ENCODE data around the gene PRIMPOL. TPM values are rescaled to one million over a fixed set of nuclear protein-coding genes. Genes with fewer than 3 reads are reported as not detected.

PRIMPOL gene
- total and polyA plus RNA-seq, 8 donors, result 11.5 to 88.8 (median 22.3) TPM

GRCh38 chr4:184722798-184723197 lies 73.3 kb downstream of the PRIMPOL start:
- Histone ChIP-seq H3K9me3 (peaks cover 0 to 3% (median 0%) of the 10 kb centered on the region in 4 donors), H3K27ac (no peak overlapping the region), H3K4me1 (no peaks in the 10 kb centered on the region), H3K36me3 (peaks cover 0 to 2% (median 0%) of the 10 kb centered on the region in 4 donors), H3K4me3 (no peak overlapping the region), H3K27me3 (no peaks in the 10 kb centered on the region)
- 36 to 95% (median 73%) methylated on average over 1 of the region's 1 CpG for WGBS, 5 donors
- TF ChIP-seq EP300 (IDR thresholded peaks at IDR 0.05), result no peak
- no peak for TF ChIP-seq CTCF (IDR thresholded peaks at IDR 0.05)
- TF ChIP-seq POLR2A (IDR thresholded peaks at IDR 0.05), result no peak
- no peak for TF ChIP-seq POLR2AphosphoS5 (IDR thresholded peaks at IDR 0.05)
- intact Hi-C loops (cut with DNase I; ENCODE audit: low total_unique reads), result no loop called here
- DNase-seq, result no peak

GRCh38 chr4:184727430-184727829 lies 77.9 kb downstream of the PRIMPOL start:
- Histone ChIP-seq H3K9me3 (no peaks in the 10 kb centered on the region), H3K36me3 (peaks cover 0 to 5% (median 0%) of the 10 kb centered on the region in 4 donors), H3K4me1 (peaks cover 0 to 4% (median under 1%) of the 10 kb centered on the region in 4 donors), H3K27ac (no peak overlapping the region), H3K27me3 (no peaks in the 10 kb centered on the region), H3K4me3 (no peak overlapping the region)
- TF ChIP-seq POLR2A (IDR thresholded peaks at IDR 0.05), result no peak
- no peak for TF ChIP-seq CTCF (IDR thresholded peaks at IDR 0.05)
- TF ChIP-seq EP300 (IDR thresholded peaks at IDR 0.05), result no peak
- TF ChIP-seq POLR2AphosphoS5 (IDR thresholded peaks at IDR 0.05), result no peak
- no peak for DNase-seq
- intact Hi-C loops (cut with DNase I; ENCODE audit: low total_unique reads), result no loop called here
- WGBS, 5 donors, result 91 to 95% (median 92%) methylated on average over 3 of the region's 3 CpGs

- H3K27me3 ChIP-seq, result no peaks in the 10 kb centered on the region
- no peak overlapping the region for H3K4me3 ChIP-seq
- no peak for DNase-seq
- WGBS, 5 donors, result 40 to 70% (median 59%) methylated on average over 2 of the region's 2 CpGs
- H3K36me3 ChIP-seq, result peaks cover 0 to 5% (median 0%) of the 10 kb centered on the region in 4 donors
- H3K27ac ChIP-seq, result no peak overlapping the region
- H3K9me3 ChIP-seq, result no peaks in the 10 kb centered on the region
- intact Hi-C loops (cut with DNase I; ENCODE audit: low total_unique reads), result no loop called here
- peaks cover 0 to 16% (median 12%) of the 10 kb centered on the region in 4 donors for H3K4me1 ChIP-seq
- TF ChIP-seq POLR2A (IDR thresholded peaks at IDR 0.05), result no peak
- no peak for TF ChIP-seq CTCF (IDR thresholded peaks at IDR 0.05)
- no peak for TF ChIP-seq EP300 (IDR thresholded peaks at IDR 0.05)
Observed at GRCh38 chr4:184728858-184729257, 79.3 kb downstream of the PRIMPOL start.

- no peaks in the 10 kb centered on the region for H3K9me3 ChIP-seq
- intact Hi-C loops (cut with DNase I; ENCODE audit: low total_unique reads), result no loop called here
- H3K27me3 ChIP-seq, result no peaks in the 10 kb centered on the region
- H3K4me1 ChIP-seq, result peaks cover 0 to 22% (median 16%) of the 10 kb centered on the region in 4 donors
- H3K4me3 ChIP-seq, result no peak overlapping the region
- peaks cover 0 to 5% (median 0%) of the 10 kb centered on the region in 4 donors for H3K36me3 ChIP-seq
- no peak for TF ChIP-seq POLR2AphosphoS5 (IDR thresholded peaks at IDR 0.05)
- no peak for DNase-seq
- no peak overlapping the region for H3K27ac ChIP-seq
- WGBS, 5 donors, result 48 to 70% (median 65%) methylated on average over 5 of the region's 5 CpGs
Observed at GRCh38 chr4:184729946-184730345, 80.4 kb downstream of the PRIMPOL start.

GRCh38 chr4:184731056-184731455 lies 81.5 kb downstream of the PRIMPOL start:
- no peaks in the 10 kb centered on the region for H3K27me3 ChIP-seq
- intact Hi-C loops (cut with DNase I; ENCODE audit: low total_unique reads), result no loop called here
- WGBS, 5 donors, result 73 to 85% (median 83%) methylated on average over 6 of the region's 6 CpGs
- H3K36me3 ChIP-seq, result peaks cover 0 to 5% (median 0%) of the 10 kb centered on the region in 4 donors
- no peak for TF ChIP-seq CTCF (IDR thresholded peaks at IDR 0.05)
- TF ChIP-seq EP300 (IDR thresholded peaks at IDR 0.05), result no peak
- TF ChIP-seq POLR2AphosphoS5 (IDR thresholded peaks at IDR 0.05), result no peak
- TF ChIP-seq POLR2A (IDR thresholded peaks at IDR 0.05), result no peak
- peaks cover 0 to 22% (median 16%) of the 10 kb centered on the region in 4 donors for H3K4me1 ChIP-seq
- no peaks in the 10 kb centered on the region for H3K9me3 ChIP-seq
- H3K27ac ChIP-seq, result no peak overlapping the region
- no peak for DNase-seq
- H3K4me3 ChIP-seq, result no peak overlapping the region

All from stomach (tissue), 9 donors.